Measurements from ENCODE around the gene ALDH5A1.
A peak's percentile ranks its signal among the peaks of the same experiment; 100 is the strongest.

ALDH5A1 gene

GRCh38 chr6:24576447-24576846, 81.7 kb downstream of the ALDH5A1 start:
- DNase-seq = no peak

- peak; percentile 86 for DNase-seq
These were observed 86.4 kb downstream of the ALDH5A1 start for GRCh38 chr6:24581084-24581669.

GRCh38 chr6:24583463-24584381, 89.0 kb downstream of the ALDH5A1 start:
- DNase-seq = peak; percentile 85

GRCh38 chr6:24584382-24584720, 89.6 kb downstream of the ALDH5A1 start:
- DNase-seq = no peak
